Gastrocnemius medialis (tissue), 4 donors: Measurements from ENCODE around the gene PYCARD. TPM values are rescaled to one million over a fixed set of nuclear protein-coding genes. Genes with fewer than 3 reads are reported as not detected.

ENCODE experiments used
- ATAC-seq, 2 donors: fragments of 150-250 bp; one replicate each; pipeline ENCODE4 v1.9.1; 2016
- DNase-seq, 2 donors: peaks; one replicate each; pipeline ENCODE4 v3.0.0-alpha.2; 2019
- H3K27ac ChIP-seq, 4 donors: fragments of 200-600 bp; sonication (generic); 1 replicate in 1 of 4; 2 replicates in 3 of 4; pipeline ENCODE4 v1.5.1; 2016 to 2018; ENCODE audit warnings: mild to moderate bottlenecking in 2 of 4, moderate library complexity in 1 of 4
- H3K27me3 ChIP-seq, 3 donors: fragments of 200-600 bp; sonication (generic) in 2 of 3; 1 replicate in 1 of 3; 2 replicates in 2 of 3; pipeline versions ENCODE4 v1.5.1 to v1.6.0; 2016 to 2019; ENCODE audit warnings: mild to moderate bottlenecking in 1 of 3, moderate library complexity in 1 of 3
- H3K36me3 ChIP-seq, 2 donors: fragments of 200-600 bp; sonication (generic) in 1 of 2; one replicate each; pipeline ENCODE4 v1.5.1; 2017 to 2018
- H3K4me1 ChIP-seq, 2 donors: fragments of 200-600 bp; sonication (generic) in 1 of 2; one replicate each; pipeline ENCODE4 v1.5.1; 2016 to 2017; ENCODE audit warnings: mild to moderate bottlenecking in 2 of 2
- H3K4me3 ChIP-seq, 4 donors: fragments of 200-600 bp; sonication (generic) in 3 of 4; 1 replicate in 1 of 4; 2 replicates in 3 of 4; pipeline ENCODE4 v1.5.1; 2016 to 2019; ENCODE audit warnings: mild to moderate bottlenecking in 2 of 4
- H3K9me3 ChIP-seq, 3 donors: fragments of 200-600 bp; sonication (generic) in 2 of 3; 1 replicate in 1 of 3; 2 replicates in 2 of 3; pipeline ENCODE4 v1.5.1; 2016 to 2019
- CTCF ChIP-seq, 5 experiments: fragments of 450-650 bp in 3 of 5; fragments of 200-600 bp in 2 of 5; sonication (generic) in 2 of 5; IDR thresholded peaks in 4 of 5; conservative IDR thresholded peaks in 1 of 5; 1 replicate in 4 of 5; 2 replicates in 1 of 5; pipeline ENCODE4 v1.5.1; 2016 to 2019; ENCODE audit warnings: antibody characterized with exemption in 5 of 5, mild to moderate bottlenecking in 3 of 5, moderate library complexity in 3 of 5
- POLR2A ChIP-seq, 2 donors: fragments of 450-650 bp; IDR thresholded peaks; one replicate each; pipeline ENCODE4 v1.6.1; 2017; ENCODE audit warnings: antibody characterized with exemption in 2 of 2, mild to moderate bottlenecking in 2 of 2, moderate library complexity in 2 of 2
- in situ Hi-C, 4 donors: fragments of 200-750 bp; cut with MboI; loops; one replicate each; pipeline versions ENCODE4 v1.15.0 to v1.8.0; 2017; ENCODE audit warnings: low sequenced_read_pairs in 4 of 4
- intact Hi-C: fragments of 100-400 bp; cut with DNase I; formaldehyde crosslinking; loops from one replicate; pipeline ENCODE4 v1.15.1; 2023; ENCODE audit warnings: low total_unique reads
- total RNA-seq, 4 donors: library from RNA; depleted of rRNA; stranded (reverse); fragments of >200 nt; gene quantifications; one replicate each; pipeline versions ENCODE4 v1.1.0 to v1.2.3, GENCODE V29; 2016

Gene PYCARD
- total RNA-seq, 4 donors from 2014 or later: 1.3 to 16.4 (median 3.7) TPM

- Histone ChIP-seq H3K4me1 (peaks cover 32 to 43% of the 10 kb centered on the region in 2 donors), H3K36me3 (peaks cover 2 to 90% of the 10 kb centered on the region in 2 donors), H3K27ac (no peak overlapping the region), H3K9me3 (no peaks in the 10 kb centered on the region), H3K4me3 (no peak overlapping the region), H3K27me3 (no peaks in the 10 kb centered on the region)
- TF ChIP-seq POLR2A (IDR thresholded peaks at IDR 0.05): no peak
- DNase-seq (no peak), ATAC-seq (no peak)
- in situ Hi-C loops (loop anchor here in 2 of 4 donors (10.0 to 25.0 kb wide), 2 partner anchors 259 to 676 kb away; partner anchors contain the start of genes ZNF267 (in 2 of the 2) and ZNF843 (in 1 of the 2)), intact Hi-C loops (no loop called here)
These were observed 16.4 kb downstream of the PYCARD start for GRCh38 chr16:31186176-31186575.

GRCh38 chr16:31185339-31185738, 17.2 kb downstream of the PYCARD start:
- no peak for ATAC-seq
- in situ Hi-C loops (loop anchor here in 2 of 4 donors (10.0 to 25.0 kb wide), 2 partner anchors 259 to 677 kb away; partner anchors contain the start of genes ZNF267 (in 2 of the 2) and ZNF843 (in 1 of the 2)), intact Hi-C loops (no loop called here)
- H3K9me3 ChIP-seq: no peaks in the 10 kb centered on the region
- H3K27ac ChIP-seq: no peak overlapping the region
- H3K4me1 ChIP-seq: peaks cover 32 to 46% of the 10 kb centered on the region in 2 donors
- peaks cover 2 to 82% of the 10 kb centered on the region in 2 donors for H3K36me3 ChIP-seq
- TF ChIP-seq POLR2A (IDR thresholded peaks at IDR 0.05): no peak
- no peak for TF ChIP-seq CTCF (IDR thresholded peaks at IDR 0.05 in 4 of 5, conservative IDR thresholded peaks at IDR 0.05 in 1 of 5)
- no peak overlapping the region for H3K4me3 ChIP-seq
- no peaks in the 10 kb centered on the region for H3K27me3 ChIP-seq
- DNase-seq: no peak

- Histone ChIP-seq H3K27me3 (no peaks in the 10 kb centered on the region), H3K36me3 (peaks cover 2 to 77% of the 10 kb centered on the region in 2 donors), H3K4me1 (peaks cover 32 to 46% of the 10 kb centered on the region in 2 donors), H3K9me3 (no peaks in the 10 kb centered on the region), H3K27ac (no peak overlapping the region), H3K4me3 (no peak overlapping the region)
- intact Hi-C loops (loop anchor here (5.0 kb wide), 1 partner anchor 438 kb away; the partner anchor contains the start of gene PHKG2), in situ Hi-C loops (loop anchor here in 2 of 4 donors (10.0 to 25.0 kb wide), 2 partner anchors 260 to 677 kb away; partner anchors contain the start of genes ZNF267 (in 2 of the 2) and ZNF843 (in 1 of the 2))
- DNase-seq: no peak
- no peak for TF ChIP-seq POLR2A (IDR thresholded peaks at IDR 0.05)
- TF ChIP-seq CTCF (IDR thresholded peaks at IDR 0.05 in 4 of 5, conservative IDR thresholded peaks at IDR 0.05 in 1 of 5): no peak
- ATAC-seq: no peak
These were observed 17.7 kb downstream of the PYCARD start for GRCh38 chr16:31184888-31185287.

DNA sequence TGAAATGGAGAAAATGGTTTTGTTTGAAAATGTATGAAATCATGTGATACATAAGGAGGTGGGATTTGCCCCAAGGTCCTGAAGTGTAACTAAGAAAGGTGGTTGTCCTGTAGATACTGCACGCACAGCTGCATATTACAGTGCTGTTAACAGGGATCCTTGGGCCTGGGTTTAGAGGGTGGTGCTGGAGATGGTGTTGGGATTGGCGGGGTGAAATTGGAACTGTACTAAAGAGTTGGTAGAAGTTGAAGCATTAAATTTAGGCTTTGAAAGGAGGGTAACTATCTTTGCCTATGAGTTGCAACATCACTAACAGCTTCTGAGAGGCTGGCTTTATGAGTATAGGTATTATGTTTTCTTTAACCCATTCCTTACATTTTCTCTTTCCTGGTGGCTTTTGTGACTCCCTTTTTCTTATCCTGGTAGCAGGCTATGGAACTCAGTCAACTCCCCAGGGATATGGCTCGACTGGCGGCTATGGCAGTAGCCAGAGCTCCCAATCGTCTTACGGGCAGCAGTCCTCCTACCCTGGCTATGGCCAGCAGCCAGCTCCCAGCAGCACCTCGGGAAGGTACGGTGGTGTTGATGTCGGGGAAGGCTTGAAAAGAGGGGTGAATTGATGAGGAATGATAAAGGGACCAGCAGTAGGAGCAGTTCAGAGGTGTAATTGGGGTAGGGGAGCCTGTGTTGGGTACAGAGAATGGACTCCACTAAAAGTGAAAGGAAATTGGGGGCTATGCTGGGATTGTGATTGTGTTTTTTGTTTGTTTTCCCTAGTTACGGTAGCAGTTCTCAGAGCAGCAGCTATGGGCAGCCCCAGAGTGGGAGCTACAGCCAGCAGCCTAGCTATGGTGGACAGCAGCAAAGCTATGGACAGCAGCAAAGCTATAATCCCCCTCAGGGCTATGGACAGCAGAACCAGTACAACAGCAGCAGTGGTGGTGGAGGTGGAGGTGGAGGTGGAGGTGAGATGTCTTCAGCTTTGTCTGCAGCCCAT, 18.8 kb downstream of the PYCARD start:
- intact Hi-C loops (loop anchor here (5.0 kb wide), 1 partner anchor 436 kb away; the partner anchor contains the start of gene PHKG2), in situ Hi-C loops (loop anchor here in 2 of 4 donors (10.0 to 25.0 kb wide), 2 partner anchors 261 to 679 kb away; partner anchors contain the start of genes ZNF267 (in 2 of the 2) and ZNF843 (in 1 of the 2))
- Histone ChIP-seq H3K9me3 (no peaks in the 10 kb centered on the region), H3K27ac (peak overlapping the region; percentile 14 to 100 (median 68)), H3K4me1 (peaks cover 38 to 54% of the 10 kb centered on the region in 2 donors), H3K27me3 (no peaks in the 10 kb centered on the region), H3K36me3 (peaks cover under 1 to 66% of the 10 kb centered on the region in 2 donors), H3K4me3 (no peak overlapping the region)
- TF ChIP-seq CTCF (IDR thresholded peaks at IDR 0.05 in 4 of 5, conservative IDR thresholded peaks at IDR 0.05 in 1 of 5): no peak
- TF ChIP-seq POLR2A (IDR thresholded peaks at IDR 0.05): no peak
- ATAC-seq (no peak), DNase-seq (no peak)
